Measurements from ENCODE around the gene NCK2. TPM values are rescaled to one million over a fixed set of nuclear protein-coding genes. Genes with fewer than 3 reads are reported as not detected.

NCK2 gene
- polyA plus RNA-seq, 5 donors: 60.4 to 97.6 (median 75.0) TPM

DNA sequence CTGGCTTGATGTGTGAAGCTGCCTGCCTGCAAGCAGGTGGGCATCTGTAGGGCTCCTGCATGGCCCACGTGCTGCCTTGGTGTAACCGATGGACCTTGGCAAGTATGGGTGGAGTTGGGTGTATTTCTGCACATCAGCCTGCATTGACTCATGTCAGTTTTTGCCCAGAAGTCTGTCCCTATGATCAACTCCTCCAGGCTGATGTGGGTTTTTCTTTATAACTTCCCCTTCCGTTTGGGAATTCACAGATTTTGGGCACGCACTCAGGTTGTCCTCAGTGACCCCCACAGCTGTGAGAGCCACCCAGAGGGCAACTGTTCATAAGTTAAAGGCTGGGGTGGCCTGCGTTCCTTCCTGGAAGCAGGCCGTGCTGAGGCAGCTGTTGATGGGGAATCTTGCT, 123.3 kb downstream of the NCK2 start:
- DNase-seq: peak; percentile 13 to 25

DNA sequence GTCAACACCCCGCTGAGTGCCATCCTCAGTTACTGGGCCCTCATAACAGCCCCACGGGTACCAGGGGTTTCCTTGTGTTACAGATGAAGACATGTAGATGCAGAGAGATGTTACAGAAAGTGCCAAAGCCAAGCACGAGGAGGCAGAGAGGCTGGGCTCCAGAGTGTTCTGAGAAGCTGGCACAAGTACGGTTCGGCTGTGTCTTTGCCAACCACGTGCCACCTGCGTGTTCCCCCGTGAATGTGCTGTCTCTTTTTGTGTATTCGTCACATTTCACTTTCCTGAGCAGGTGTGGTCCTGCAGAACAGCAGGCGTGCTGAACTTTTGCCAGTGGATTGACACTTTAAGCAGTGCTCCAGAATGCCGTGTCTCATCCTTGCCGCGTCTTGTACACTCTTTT, 124.6 kb downstream of the NCK2 start:
- DNase-seq: no peak

DNA sequence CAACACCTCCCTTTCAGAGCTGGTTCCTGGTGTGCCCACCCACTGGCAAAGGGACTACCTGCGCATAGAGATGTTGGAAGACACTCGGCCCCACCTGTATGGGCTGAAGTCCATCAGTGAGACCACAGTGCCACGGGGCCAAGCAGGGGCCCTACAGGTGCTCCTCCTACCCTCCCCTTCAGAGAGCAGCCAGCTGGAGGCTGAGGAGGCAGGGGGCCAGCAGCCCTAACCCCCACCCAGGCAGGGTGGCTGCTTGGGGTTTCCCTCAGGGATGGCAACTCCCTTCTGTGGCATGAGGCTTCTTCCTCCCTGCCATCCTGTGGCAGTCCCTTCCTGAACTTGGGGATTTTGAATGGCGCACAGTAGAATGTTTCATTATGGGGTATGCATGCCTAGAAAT, 125.3 kb downstream of the NCK2 start:
- DNase-seq: no peak

DNA sequence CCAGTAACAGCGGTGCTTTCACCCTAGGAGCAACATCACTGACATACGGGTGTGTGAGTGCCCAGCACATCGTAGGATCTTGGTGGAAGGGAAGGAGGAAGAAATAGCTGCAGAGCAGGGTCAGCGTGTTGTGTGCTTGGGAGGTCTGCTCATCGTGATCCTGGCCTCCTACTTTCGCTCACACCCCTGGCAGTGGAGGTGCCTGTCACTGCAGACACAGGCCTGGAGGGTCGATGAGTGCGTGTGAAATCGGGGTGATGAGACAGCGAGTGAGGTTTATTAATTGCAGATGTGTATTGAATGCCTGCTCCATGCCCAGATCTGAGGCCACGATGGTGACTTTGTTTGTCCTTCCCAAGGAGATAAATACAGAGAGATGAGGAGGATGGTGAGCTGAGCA, 126.1 kb downstream of the NCK2 start:
- DNase-seq: no peak

DNA sequence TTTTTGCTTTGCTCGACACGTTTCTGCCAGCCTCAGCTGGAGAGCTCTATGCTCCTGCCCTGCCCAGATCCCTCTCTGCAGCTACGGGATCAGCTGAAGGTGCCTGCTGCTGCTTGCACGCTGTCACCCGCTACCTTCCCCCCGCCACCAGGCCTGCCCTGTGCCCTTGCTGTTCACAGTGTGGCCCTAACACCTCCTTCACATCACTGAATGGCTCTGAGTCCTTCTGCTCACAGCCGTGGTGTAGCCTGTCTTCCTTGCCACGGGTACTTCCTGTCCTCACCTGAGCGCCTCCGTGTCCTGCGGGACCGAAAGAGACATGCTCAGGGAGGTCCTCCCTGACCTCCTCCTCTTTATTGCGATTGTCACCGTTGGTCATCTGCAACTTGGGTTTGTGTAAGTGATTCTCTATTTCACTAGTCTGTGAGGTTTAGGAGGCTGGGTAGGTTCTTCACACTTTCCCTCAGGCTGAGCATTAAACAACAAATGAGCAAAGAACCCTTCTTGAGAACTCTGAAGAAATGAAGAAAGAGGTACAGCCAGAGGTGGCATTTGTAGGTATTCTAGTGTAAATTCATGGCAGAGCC, 127.5 kb downstream of the NCK2 start:
- no peak for DNase-seq

DNA sequence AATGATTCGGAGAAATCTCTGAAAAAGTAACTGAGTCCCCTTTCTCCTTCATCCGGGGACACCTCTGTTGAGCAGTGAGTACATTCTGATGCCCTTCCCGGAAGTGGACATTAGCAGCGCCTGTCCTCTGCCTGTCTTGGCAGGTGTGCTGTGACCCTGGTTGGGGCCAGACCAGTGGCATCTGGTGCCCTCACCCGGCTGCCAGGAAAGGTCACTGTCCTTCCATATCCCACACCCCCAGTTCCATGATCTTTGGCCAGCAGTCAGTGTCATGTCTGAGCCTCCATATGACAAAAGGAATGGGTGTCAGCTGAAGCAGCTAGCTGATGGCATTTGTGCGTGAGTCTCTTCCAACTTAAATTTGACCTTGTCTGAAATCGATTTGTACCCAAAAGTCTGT, 128.1 kb downstream of the NCK2 start:
- DNase-seq: no peak

DNA sequence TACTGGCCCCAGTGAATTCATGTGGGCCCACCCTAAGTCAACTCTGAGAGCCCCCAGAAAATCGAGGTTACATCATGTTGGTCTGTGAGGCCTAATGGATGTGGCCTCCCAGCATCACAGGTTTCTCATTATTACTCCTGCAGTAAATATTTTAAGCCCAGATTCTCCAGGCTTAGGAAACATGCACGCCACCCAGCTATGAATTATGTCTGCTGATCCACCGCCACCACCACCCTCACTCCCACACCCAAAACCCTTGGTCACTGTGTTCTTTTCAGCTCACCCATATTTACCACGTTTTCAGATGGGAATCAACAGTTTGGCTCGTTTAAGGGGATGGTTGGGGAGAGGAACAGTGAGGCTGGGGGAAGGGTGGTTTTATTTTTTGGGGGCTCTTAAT, 128.6 kb downstream of the NCK2 start:
- DNase-seq: no peak

DNA sequence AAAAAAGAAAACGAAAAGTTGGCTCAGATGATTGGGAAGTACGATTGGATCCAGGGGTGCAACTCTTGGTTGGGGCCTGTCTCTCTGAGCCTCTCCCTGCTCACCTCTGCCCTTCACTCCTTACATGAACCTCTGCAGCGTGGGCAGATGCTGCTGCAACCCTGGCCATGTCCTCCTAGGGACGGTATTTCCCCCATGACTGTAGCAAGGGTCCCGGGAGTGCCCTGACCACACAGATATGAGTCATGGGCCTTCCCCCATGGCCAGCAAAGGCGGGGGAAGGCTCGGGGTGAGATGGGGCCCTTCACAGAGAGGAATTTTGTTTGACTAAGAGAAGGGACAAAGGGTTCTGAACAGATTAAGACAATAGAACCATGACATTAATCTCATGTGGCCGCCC, 129.0 kb downstream of the NCK2 start:
- DNase-seq: no peak

DNA sequence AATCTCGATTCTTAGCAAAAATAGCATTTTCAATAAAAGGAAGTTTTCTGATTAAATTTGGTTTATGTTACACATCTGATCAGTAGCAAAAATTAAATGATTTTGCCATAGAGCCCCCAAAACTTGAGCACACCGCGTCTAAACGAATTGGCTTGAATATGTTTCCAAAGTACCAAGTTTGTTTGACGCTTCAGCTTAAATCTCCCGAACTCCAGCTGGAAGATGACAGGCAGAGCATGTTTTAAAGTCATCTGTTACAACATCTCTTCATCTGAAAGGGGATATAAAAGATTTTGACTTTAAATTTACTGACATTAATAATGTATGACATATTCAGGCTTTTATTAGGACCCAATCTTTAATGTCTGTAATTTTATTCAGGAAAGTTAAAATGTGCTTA, 129.8 kb downstream of the NCK2 start:
- DNase-seq: no peak

DNA sequence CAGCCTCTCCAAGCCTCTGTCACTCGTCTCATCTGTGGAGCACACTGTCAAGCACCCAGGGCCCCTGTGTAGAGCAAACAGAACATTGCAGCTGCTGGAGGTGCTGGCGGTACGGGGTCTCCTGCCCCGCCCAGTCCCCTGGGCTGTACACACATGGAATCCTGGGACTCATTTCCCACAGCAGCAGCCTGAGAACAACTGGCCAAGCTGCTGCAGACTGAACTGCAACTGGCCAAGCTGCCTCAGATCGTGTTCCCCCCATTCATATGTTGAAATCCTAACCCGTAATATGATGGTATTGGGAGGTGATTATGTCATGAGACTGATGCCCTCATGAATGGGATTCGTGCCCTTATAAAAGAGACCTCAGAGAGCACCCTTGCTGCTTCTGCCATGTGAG, 130.5 kb downstream of the NCK2 start:
- no peak for DNase-seq

DNA sequence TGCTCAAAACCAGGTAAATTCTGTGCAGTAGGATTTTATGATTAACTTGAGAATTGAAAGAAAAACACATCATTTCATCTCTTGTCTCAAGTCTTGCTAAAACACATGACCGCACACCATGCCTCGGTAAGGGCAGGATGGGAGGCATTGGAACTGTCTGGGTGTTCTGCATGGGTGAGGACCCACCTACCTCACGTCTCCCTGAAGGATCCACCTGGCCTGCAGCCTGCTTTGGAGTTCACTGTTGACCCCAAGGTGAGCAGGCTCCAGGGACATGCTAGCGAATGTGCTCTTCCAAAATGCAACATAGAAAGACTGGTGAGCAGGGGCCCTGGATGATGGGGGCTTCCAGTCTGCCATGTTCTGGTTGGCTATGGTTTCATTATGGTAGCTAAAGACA, 131.5 kb downstream of the NCK2 start:
- DNase-seq: no peak

DNA sequence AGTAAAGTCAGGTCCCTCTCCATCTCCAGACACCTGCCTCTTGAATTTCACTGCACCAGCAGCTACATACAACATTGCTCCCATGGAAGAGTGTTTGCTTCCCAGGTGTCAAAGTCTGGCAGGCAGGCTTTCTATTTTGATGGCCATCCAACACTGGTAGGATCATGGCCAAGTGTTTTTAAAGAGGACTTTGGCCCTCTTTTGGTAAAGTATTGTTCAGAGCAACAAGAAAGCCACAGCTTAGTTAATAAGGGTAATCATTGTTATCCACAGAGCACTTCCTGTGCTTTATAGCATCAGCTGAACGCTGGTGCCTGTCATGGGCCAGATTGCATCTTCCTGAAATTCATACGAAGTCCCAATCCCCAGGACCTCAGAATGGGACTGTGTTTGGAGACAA, 133.2 kb downstream of the NCK2 start:
- DNase-seq: no peak

DNA sequence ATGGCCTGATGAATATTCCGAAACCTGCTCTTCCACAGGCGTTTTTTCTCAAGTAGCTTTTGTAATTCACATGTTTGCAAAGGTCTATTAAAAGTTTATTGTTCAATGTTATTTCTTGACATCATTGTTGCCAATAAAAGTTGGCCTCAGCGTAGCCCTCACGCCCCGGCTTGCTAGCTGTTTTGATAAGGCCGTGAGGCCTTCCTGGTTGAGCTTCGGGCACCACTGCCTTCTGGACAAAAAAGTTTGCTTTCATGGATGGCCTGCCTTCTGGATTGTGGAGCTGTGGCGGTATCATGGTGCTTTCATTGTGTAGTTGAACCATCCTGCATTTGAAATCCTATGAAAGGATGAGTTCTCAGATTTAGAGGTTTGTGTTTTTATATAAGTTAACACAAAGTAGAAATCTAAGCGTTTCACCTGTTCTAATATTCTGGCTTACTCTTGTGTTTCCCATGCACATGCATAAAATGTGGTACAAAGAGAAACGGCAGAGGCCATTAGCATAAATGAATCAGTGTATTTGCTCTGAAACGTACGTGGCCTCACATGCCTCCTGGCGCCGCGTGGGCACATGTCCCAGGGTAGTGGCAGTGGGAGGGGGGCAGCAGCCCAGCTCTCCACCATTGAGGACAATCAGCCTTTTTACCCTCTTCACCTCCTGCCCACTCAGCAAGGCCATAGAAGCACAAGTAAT, 134.5 kb downstream of the NCK2 start:
- no peak for DNase-seq

DNA sequence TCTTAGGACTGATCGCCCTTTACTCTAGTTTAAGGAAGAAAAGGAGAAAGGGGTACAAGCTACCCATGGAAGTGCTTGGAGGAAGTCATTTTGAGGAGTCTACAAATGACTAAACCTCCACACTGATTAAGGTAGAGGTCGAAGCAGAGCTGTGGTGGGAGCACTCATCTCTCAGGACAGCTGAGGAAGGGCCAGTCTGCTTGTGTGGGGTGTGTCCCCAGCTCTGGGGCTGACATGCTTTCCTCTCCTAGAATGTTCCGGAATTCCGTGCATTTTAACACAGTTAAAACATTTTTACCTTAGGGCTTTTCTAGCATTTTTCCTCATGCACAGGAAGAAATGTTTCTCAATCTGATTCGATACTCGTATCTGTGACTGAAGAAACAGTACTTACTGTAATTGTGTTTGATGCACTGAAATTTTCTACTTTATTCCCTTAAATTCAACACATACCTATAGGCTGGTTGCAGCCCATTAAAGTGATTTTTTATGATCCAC, 135.1 kb downstream of the NCK2 start:
- DNase-seq: no peak

DNA sequence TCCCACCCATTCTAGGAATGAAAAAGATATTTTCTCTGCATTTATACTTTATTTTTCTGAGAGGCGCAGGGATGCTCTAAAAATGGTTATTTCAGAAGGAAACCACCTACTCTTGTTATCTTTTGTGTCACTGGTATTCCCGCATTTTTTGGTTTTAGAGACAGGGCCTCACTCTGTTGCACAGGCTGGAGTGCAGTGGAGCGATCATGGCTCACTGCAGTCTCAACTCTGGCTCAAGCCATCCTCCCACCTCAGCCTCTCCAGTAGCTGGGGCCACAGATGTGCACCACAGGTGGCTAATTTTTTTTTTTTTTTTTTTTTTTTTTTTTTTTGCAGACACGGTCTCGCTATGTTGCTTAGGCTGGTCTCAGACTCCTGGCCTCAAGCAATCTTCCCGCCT, 135.9 kb downstream of the NCK2 start:
- no peak for DNase-seq

DNA sequence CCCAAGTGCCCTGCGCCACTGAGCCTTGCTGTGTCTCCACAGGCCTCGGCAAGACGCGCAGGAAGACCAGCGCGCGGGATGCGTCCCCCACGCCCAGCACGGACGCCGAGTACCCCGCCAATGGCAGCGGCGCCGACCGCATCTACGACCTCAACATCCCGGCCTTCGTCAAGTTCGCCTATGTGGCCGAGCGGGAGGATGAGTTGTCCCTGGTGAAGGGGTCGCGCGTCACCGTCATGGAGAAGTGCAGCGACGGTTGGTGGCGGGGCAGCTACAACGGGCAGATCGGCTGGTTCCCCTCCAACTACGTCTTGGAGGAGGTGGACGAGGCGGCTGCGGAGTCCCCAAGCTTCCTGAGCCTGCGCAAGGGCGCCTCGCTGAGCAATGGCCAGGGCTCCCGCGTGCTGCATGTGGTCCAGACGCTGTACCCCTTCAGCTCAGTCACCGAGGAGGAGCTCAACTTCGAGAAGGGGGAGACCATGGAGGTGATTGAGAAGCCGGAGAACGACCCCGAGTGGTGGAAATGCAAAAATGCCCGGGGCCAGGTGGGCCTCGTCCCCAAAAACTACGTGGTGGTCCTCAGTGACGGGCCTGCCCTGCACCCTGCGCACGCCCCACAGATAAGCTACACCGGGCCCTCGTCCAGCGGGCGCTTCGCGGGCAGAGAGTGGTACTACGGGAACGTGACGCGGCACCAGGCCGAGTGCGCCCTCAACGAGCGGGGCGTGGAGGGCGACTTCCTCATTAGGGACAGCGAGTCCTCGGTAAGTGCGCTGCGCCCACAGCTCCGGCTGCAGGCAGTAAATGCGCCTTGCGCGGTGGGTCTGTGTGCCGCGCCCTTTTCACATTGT, 136.8 kb downstream of the NCK2 start:
- DNase-seq: no peak

DNA sequence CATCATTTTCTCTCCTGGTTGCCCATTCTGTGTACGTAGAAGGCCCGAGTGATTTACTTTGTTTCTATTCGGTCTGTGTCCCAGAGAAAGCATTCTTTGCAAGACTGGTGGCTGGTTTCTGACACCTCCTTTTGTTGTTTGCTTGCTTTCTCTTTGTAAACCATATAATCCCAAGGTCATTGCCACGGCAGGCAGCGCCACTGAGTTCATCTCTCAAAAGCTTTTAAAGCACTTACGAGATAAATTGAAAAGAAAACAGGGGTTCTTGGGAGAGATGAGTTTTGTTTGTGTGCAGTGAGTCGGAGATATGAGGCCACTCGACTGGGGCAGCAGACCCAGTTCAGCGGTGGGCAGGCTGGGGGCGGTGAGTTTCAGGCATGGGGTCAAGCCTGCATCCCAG, 137.6 kb downstream of the NCK2 start:
- no peak for DNase-seq

DNA sequence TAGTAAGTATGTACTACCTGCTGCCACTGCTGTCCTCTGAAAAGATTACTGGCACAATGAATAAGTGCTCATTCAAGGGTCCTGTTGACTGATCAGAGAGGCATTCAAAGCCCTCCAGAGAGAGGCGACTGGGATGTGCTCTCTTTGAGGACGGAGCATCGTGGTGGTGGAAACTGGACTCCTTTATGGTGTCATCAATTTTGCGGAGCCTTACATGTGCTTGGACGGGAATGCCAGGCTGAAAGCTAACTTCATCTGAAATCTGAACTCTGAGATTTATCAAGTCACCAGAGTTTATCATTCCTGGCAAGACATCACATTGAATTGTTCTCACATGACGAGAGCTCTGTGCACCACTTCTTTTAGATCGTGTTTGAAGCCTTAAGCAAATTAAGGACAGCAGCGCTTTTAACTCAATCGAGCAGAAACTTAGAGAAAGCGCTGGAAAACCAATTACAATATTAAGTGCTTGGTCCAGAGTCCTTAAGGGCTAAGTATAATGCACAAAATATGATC, 138.3 kb downstream of the NCK2 start:
- DNase-seq: no peak

DNA sequence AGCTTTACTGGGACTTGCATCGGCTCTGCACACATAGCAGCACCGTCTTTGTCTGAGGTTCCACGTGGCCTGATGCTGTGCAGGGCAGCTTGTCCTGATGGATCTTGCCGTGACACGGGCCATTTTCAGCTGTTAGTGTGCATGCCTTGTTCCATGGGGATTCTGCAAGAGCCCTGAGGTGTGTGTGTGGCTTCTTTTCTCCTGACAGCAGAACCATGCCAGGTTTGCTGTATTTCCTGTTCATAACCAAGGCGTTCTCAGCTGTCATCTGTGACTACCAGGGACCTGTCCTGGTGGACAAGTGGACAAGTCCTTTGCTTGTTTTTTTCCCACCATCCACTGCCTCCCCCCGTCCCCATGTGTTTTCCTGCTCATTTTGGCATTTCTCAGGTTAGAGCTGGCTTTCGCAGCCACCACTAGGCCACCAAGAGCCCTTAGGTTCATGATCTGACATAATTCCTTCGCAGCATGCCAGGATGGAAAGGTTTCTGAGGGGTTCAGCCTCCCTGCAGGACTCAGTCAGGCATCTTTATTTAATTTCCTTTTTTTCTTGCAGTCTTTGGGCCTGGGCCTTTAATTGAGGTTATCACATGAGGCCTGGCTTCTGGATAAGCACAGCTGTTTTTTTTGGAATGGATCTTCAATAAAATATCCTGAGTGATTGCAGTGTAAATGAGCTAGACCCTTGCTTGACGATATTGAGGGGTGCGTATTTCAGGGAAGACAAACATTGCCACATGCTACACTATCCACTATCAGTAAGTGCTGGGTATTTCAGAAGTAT, 139.4 kb downstream of the NCK2 start:
- no peak for DNase-seq

DNA sequence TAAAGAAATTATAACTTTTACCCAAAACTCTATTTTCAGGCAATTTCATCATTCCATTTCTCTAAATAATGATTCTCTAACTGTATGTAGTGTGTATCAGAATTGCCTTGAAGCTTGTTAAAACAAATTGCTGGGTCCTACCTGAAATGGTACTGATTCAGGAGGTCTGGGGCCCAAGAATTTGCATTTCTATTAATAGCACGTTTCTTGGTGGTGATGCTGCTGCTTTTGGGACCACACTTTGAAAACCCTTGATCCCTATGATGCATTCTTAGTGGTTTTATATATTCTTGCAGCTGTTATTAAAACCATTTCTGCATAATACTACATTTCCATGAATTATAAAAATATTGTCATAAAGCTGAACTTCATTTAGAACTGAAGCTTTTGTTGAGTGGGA, 140.7 kb downstream of the NCK2 start:
- no peak for DNase-seq

DNA sequence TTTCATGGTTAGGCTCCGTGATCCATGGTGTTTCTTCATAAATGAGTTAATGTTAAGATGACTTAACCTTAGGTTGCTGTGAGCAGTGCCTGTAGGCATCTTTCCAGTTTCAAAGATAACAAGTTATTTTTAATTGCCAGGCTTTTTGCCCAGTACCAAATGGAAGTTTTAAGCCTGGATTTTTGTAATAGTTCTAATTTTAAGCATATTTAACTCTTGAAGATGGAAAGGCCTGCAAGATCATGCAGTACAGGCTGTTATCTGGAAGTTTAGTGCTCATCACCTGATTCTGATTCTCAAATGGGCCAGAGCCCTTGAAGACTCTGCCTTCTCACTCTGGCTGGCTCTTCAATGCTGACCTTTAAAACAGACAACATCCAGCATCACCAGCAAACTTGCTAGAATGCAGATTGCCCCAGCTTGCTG, 141.3 kb downstream of the NCK2 start:
- no peak for DNase-seq

DNA sequence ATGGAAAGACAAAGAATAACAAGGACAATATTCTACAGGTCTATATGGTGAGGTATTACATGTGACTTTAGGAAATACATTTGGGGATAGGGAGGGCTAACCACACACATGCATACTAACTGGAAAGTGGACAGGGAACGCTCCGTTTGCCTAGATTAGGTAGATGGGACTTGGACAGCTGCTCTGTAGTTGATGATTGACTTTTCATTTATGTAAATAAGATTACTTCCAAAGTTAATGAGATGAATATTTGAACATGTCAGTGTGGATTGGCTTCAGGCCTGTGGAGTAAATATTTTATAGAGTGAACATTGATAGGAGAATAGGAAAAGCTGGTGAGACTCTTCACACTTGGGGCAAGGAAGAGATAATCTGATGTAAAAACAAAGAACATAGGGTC, 142.0 kb downstream of the NCK2 start:
- no peak for DNase-seq
